ENCODE data around the gene PHLPP1. TPM values are rescaled to one million over a fixed set of nuclear protein-coding genes. Genes with fewer than 3 reads are reported as not detected.

Gene PHLPP1
- total RNA-seq, 1 donor from 2014 or later: 18.6 TPM

DNA sequence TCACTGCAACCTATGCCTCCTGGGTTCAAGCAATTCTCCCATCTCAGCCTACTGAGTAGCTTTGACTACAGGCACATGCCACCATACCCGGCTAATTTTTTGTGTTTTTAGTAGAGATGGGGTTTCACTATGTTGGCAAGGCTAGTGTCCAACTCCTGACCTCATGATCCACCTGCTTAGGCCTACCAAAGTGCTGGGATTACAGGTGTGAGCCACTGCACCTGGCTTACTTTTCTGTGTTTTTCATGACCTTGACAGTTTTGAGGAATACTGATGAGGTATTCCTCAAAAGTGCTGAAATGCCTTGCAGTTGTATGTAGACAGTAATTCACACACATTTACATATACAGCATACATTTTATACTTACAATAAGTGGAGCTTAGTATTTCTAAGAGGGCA is 126.1 kb downstream of the PHLPP1 start:
- ATAC-seq (no peak), DNase-seq (ENCODE audit: low spot score) (no peak)

DNA sequence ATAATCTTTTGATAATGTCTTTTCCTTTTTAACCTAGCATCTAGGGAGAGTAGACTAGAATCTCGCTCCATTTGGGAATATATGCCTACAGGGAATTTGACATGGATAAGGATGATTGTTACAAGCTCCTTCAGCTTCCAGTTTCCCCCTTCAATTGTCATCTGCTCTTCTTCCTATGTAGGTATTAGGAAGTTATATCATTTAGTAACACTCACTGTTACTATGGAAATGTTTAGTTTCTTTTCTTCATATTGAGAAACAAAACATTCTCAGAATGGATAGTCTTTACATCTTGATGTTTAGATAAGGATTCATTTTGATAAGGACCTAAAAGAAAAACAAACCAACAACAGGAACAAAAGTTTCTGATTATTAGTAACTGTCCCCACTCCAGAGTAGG is 127.6 kb downstream of the PHLPP1 start:
- ATAC-seq: no peak
- no peak for DNase-seq (ENCODE audit: low spot score)

DNA sequence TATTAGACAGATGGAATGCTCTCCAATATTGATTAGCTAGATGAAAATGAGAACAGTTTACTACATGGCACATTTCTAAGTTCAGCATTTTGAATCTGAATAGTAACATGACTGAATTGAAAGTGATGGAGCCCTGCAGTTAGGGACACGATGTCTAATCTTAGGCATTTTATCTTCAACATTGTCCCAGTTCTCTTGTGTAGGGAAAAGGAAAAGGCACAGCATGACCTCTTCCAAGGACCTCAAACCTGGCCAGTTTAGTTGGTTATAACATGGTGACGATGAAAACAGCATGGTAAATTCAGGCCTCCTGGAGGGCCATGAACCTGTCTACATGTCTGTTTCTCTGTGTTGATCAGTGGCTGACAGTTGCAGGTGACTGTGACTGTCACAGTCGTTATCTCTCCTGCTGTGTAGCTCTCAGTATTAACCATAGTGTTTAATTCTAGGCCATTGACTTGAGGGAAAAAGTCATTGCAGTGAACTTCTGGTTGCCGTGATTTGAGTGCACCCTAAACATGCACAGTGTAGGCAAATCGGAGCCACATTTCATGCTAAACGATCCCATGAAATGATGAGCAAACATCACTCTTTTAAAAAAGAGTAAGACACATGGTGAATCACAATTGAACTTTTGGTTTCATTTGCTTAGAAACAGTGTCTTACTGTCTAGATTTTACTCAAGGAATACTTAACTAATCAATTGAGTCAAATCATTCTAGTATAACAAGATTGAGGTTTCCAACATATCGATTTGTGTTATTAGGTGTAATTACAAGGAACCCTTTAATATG is 129.7 kb downstream of the PHLPP1 start:
- ATAC-seq (no peak), DNase-seq (ENCODE audit: low spot score) (no peak)

DNA sequence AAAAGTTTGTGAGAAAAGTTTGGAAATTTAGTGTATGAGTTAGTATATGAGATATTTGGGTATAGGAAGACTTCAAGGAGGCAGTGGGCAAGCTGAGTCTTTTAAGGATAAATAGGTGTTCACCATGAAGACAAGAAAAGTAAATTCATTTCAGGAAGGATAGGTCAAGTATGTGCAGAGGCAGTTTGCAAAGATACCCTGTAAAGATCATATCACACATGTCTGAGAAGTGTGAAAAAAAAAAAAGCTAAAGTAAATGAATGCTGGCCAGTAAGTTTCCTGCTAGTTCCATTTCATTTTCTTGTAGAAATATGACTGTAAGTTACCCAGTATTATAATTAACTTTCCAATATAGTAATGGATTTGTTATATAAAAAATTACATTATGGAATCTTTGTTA is 131.0 kb downstream of the PHLPP1 start:
- ATAC-seq (no peak), DNase-seq (ENCODE audit: low spot score) (no peak)

DNA sequence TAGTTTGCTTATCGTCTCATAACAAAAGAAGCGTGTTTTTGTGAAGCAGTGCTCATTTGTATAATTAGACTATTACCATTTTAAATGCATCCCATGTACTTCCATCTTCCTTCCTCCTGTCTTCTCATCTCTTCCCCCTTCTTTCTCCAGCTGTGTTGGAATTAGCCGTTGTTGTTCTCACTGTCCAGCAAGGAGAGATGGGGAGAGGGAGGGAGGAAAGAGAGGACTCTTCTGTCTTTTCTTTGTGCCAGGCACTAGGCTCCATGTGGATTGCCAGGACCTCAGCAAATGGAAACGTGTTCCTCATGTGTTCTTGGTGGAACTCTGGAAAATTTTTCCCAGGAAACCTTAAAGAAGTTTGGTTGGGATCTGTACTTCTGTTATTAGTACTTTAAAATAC is 131.7 kb downstream of the PHLPP1 start:
- ATAC-seq (no peak), DNase-seq (ENCODE audit: low spot score) (no peak)

DNA sequence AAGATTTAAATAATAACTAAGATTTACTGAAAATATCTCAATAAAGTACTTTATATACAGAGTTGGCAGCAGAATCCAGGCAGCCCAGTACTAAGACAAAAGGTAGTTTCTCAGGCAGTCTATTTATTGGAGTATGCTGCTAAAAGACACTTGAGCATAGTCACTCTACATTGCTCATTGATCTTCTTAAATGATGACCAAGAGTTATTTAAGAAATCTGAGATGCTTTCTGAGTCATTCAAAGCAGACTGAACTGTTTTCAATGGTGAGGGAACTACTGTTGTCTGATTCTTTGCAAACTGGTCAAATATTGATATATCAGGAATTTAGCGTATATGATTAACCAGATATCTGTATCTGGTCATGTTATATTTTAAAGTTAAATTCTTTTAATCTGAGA is 133.6 kb downstream of the PHLPP1 start:
- ATAC-seq (no peak), DNase-seq (ENCODE audit: low spot score) (no peak)

DNA sequence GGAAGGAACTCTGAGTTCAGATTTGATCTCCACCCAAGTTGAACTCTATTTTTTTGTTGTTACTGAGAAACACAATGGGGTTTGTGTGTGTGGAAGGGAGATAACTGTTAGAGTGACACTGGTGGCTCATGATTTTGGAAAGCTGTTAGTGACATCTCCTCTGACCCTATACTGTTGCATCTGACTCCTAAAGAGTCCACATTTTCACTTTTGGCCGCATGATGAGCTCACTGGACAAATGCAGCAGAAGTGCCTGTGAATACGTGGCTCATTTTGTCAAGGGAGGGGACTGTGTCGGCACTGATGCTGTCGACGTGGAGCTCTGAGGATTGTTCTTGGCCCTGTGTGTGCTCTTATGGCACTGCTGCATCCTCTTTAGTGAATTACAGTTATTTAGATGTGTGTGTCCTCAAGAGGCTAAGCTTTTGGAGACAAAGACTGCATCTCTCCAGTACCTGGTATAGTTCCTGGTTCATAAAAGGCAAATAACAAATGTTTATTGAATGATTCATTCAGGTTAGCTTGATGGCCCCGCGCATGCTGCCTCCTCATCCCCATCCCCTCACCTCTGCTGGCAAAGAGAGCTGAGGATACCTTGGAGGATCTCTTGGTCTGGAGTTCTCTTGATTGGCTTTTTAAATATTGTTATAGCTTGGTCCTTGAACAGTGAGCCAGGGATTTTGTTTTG is 135.4 kb downstream of the PHLPP1 start:
- DNase-seq (ENCODE audit: low spot score) (no peak), ATAC-seq (peak; percentile 16)

DNA sequence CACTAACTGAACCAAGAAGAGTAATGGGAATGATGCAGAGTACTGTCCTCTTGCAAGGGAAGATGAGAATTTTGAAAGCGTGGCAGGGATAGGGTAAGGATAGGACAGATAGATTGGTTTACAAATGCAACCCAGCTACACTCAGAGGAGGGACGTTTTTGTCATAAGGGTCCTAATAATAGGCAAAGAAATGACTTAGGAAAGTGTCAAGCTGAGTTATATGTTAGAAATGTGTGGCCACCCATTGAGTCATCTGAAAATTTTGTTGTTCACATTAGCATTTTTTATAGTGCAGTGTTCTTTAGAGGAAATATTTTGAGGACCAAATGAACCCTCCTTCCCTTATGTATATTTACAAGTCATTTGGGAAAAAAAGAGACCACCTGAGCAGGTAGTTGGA is 137.5 kb downstream of the PHLPP1 start:
- no peak for DNase-seq (ENCODE audit: low spot score)
- no peak for ATAC-seq

DNA sequence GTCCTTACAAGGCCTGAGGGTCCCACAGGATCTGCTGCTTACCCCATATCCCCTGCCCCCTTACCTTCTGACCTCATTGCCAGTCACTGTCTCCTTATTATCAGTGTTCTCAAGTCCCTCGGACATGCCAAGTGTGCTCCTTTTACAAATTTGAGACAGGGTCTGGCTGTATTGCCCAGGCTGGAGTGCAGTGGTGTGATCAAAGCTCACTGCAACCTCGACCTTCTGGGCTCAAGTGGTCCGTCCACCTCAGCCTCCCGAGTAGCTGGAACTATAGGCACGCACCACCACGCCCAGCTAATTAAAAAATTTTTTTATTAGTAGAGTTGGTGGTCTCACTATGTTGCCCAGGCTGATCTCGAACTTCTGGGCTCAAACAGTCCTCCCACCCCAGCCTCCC is 141.0 kb downstream of the PHLPP1 start:
- DNase-seq (ENCODE audit: low spot score) (no peak), ATAC-seq (no peak)

DNA sequence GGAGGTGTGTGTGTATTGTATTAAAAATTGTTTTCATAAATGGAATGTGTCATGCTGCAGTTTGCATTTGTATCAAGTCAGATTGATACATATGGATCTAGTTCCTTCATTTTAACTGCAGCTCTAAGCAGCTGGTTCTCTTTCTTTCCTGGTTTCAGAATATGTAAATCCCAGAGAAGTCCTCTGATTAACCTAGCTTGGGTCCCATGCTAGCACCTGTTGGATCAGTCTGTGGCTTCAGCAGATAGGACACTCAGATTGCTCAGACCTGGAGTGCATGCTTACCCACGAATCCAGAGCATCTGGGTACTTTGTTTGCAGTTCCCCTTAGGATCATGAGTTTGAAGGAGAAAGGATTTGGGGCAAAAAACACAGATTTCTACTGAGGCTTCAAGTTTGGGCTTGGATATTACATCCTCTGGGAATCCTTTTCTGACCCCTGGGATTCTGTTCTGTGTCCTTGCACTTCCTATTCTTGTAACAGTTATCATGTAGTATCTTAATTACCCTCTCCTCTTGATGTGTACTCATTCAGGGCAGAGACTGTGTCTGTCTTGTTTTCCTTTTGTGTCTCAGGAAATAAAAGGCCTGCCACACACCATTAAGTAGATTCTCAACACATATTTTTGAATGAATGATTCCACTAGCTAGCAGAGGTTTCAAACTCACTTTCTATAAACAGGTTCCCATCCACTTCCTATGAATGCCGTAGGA is 142.1 kb downstream of the PHLPP1 start:
- no peak for ATAC-seq
- DNase-seq (ENCODE audit: low spot score): no peak

DNA sequence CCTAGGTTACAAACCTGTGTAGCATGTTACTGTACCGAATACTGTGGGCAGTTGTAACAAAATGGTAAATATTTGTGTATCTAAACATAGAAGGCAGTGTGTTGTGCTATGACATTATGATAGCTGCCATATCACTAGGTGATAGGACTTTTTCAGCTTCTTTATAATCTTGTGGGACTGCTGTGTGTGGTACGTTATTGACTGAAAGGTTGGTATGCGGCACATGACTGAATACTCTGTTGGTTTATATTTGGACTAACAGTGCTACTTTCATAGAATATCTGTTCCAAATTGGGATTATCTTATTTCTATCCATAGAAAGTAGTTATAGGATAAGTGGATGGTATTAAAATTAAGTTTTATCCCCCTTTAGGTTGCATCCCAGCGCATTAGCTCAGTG is 144.7 kb downstream of the PHLPP1 start:
- ATAC-seq (peak; percentile 14), DNase-seq (ENCODE audit: low spot score) (no peak)

DNA sequence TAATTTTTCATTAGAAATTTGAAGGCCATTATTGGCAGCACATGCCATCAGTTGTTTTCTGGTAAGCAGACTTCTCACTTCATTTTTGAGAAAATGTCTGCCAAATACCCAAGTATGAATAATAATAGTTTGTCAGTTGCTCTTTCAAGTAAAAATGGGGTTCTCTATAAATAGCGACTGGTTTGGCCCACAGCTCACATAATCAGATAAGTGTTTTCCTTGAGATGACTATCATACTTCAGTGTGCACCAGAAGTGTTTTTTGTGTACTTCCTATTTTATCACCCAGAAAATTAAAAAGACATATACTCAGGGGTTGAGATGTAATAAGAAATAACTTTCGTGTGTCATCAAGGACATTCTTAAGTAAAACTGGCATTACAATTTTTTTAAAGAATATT is 147.1 kb downstream of the PHLPP1 start:
- DNase-seq (ENCODE audit: low spot score) (no peak), ATAC-seq (no peak)

DNA sequence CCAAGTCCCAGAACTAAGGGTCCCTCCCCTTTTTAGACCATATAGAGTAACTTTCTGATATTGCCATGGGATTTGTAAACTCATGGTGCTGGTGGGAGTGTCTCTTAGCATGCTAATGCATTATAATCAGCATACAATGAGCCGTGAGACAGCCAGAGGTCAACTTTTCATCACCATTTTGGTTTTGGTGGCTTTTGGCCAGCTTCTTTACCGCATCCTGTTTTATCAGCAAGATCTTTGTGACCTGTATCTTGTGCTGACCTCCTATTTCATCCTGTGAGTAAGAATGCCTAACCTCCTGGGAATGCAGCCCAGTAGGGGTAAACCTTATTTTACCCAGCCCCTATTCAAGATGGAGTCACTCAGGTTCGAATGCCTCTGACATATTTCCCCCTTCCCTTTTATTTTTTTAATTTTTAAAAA is 148.2 kb downstream of the PHLPP1 start:
- DNase-seq (ENCODE audit: low spot score): no peak
- no peak for ATAC-seq

DNA sequence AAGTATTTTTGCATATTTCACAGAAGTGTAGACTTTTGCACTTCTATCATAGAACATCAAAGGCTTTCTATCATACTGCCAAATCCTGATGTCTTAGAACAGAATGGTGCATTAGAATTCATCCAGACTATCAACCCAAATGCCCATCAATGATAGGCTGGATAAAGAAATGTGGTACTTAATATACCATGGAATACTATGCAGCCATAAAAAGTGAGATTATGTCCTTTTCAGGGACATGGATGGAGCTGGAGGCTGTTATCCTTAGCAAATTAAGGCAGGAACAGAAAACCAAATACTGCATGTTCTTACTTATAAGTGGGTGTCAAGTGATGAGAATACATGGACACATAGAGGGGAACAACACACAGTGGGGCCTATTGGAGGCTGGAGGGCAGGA is 150.2 kb downstream of the PHLPP1 start:
- DNase-seq (ENCODE audit: low spot score) (no peak), ATAC-seq (no peak)

DNA sequence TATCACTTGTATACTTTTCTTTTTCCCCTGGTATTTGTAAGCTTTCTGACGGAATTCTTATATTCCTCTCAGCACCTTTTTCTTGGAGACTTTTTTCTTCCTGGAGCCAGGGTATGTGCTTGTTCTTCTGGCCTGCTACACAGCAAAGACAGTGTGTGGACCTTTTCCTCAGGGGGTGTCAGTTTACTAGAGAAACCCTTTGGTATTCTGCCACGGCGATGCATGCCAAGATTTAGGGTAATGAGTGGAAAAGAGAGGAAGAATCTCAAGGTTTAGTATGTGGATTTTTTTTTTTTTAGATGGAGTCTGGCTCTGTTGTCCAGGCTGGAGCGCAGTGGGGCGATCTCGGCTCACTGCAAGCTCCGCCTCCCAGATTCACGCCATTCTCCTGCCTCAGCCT is 152.2 kb downstream of the PHLPP1 start:
- DNase-seq (ENCODE audit: low spot score): no peak
- ATAC-seq: no peak

DNA sequence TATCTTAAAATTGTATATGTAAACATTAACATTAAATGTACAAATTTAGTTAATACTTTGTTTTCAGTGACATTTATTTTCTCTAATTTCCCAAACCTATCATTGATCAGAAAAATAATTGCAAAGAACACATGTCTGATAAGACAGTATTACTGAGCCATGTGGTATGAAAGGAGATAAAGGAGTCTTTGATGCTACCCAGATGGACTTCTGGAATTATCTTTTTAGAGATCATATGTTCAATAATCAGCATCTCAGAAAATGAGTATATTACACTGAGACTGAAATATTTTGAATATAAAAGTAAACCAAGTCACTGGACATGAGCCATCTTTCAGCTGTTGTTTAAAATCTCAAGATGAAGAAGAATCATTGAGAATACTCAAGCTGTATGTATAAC is 153.3 kb downstream of the PHLPP1 start:
- DNase-seq (ENCODE audit: low spot score) (no peak), ATAC-seq (no peak)

DNA sequence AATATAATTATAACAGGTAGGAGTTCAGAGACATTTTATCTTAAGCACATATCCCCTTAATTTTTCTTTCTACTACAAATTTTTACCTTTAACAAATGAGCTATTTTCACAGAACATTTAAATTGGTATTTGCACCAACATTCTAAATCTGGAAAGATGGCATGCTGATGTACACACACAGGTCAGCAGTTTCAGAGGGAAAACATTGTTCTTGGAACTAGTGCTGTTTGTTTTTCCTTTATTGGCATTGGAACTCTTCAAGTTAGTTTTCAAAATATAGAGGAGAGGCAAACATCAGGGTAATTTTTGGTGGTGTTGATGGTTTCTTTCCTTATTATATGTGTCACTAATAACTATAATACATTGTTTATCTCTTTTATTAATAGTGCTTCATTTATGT is 155.3 kb downstream of the PHLPP1 start:
- DNase-seq (ENCODE audit: low spot score) (no peak), ATAC-seq (peak; percentile 70)

DNA sequence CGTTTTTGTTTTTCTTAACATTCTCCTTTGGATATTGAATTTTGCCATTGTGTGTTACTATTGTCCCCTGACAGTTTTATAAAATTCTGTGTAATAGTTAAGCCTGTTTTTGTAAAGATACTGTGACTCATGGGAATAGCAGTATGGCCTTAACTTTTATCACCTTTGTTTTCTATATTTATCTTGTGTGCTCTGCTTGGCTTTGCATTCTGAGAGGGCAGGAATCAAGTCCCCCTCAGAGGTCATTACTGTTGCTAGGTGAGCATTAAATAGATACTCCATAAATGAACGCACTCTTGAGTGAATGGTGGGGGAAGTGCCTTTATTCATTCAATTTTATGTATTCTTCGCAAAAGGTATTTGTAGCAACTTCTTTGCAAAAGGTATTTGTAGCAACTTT is 160.0 kb downstream of the PHLPP1 start:
- no peak for ATAC-seq

DNA sequence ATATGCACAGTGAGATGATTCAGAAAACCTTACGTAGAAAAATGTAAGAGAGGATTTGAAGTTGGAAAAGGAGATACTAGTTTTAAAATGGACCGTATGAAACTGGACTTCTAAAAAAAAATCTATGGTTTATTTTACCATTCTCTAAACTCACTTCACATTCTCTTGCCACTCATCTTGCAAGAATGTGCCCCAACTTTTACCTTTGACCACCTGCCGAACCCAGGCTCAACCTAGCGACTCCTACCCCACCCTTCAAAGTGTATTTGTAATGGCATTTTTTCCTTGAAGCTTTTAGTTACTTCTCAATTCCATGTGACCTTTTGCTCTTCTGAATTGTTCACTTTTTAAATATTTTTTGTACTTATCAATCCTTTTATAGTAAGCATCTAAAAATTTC is 160.8 kb downstream of the PHLPP1 start:
- DNase-seq (ENCODE audit: low spot score) (no peak), ATAC-seq (no peak)

More for the DNA sequence above, 160.0 kb downstream of the PHLPP1 start:
- no peak for DNase-seq (ENCODE audit: low spot score)

DNA sequence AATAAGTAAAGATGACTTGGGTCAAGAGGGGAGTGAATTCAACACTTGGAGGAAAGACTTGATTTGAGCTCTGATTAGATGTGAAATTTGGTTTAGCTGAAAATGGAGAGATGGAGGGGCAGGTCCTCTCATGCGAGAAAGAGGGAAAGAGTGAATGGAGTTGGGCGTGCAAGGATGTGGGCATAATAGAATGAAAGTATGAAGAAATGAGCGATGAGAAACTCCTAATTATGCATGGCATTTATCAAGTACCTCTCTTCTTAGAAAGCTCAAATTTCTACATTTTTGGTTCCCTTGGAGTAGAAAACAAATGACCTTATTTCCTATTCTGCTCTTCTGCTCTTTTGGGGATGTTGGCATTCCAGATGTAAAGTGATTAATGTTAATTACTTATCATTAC is 161.5 kb downstream of the PHLPP1 start:
- ATAC-seq: no peak
- no peak for DNase-seq (ENCODE audit: low spot score)

DNA sequence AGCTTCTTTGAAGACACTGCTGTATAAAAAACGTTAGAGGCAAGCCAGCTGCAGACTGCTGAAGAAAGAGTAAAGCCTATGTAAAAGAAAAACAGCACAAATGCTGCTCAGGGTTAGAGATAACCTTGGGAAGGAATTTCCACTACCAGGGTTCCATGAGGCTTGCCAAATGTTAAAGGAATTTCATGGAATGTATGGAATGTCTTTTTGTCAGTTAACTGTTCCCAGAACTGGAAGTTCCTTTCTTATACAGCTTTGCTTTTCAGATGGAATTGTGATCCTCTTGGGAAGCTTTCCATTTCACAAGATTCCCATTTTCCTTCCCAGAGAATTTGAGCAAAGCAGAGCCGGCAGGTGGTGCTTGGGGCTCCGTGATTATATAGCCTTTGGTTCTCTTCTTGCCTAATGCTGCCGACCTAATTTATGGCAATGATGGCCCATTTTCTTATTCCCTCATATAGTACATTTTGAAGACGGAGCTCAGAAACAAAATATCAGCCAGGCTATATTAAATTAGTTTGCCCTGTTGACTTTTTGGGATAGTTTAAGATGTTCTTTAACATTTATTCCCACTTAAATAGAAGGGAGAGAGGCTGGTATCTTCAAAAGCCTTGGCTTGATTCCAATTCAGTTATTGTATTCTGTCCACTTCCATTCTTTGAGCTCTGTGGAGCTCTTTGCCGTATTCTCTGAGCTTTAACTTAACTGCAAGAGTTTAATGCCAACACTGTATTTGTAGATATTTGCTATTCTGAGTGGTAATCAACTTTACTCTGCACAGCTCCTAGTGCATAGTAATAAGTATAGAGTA is 162.3 kb downstream of the PHLPP1 start:
- no peak for ATAC-seq
- no peak for DNase-seq (ENCODE audit: low spot score)

Data from left lobe of liver (tissue), 2 donors.